Stimulated activated naive CD4-positive, alpha-beta T cell (primary cell): ENCODE measurements around the gene ZBTB32.
A peak's percentile ranks its signal among the peaks of the same experiment; 100 is the strongest.
"Not testable (repeated sequence)": the region's sequence is repeated elsewhere in the genome, so short reads cannot be mapped to it uniquely, and the experiment has no call there.

ENCODE experiments used
- DNase-seq, 6 experiments: peaks; one replicate each; lab custom pipeline; 2025; lab: John Stamatoyannopoulos, UW

Gene ZBTB32, protein sequence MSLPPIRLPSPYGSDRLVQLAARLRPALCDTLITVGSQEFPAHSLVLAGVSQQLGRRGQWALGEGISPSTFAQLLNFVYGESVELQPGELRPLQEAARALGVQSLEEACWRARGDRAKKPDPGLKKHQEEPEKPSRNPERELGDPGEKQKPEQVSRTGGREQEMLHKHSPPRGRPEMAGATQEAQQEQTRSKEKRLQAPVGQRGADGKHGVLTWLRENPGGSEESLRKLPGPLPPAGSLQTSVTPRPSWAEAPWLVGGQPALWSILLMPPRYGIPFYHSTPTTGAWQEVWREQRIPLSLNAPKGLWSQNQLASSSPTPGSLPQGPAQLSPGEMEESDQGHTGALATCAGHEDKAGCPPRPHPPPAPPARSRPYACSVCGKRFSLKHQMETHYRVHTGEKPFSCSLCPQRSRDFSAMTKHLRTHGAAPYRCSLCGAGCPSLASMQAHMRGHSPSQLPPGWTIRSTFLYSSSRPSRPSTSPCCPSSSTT

GRCh38 chr19:35704218-35704617 lies at the start of gene ZBTB32:
Gene ZBTB32, plus strand, starts transcription at chr19:35704558. Its CDS starts 10,069 bp downstream, at chr19:35714627.
- DNase-seq = no peak

- DNase-seq = not testable (repeated sequence)
These were observed 49.5 kb upstream of the ZBTB32 start for GRCh38 chr19:35654828-35655227.

GRCh38 chr19:35655600-35655999 lies 48.8 kb upstream of the ZBTB32 start:
- no peak for DNase-seq

- no peak for DNase-seq
These were observed 47.7 kb upstream of the ZBTB32 start for GRCh38 chr19:35656700-35657099.

- DNase-seq = no peak
These were observed 46.3 kb upstream of the ZBTB32 start for GRCh38 chr19:35657904-35658700.

- DNase-seq = no peak
These were observed 42.4 kb upstream of the ZBTB32 start for GRCh38 chr19:35661995-35662340.

GRCh38 chr19:35663981-35664380 lies 40.4 kb upstream of the ZBTB32 start:
- DNase-seq = no peak

DNA sequence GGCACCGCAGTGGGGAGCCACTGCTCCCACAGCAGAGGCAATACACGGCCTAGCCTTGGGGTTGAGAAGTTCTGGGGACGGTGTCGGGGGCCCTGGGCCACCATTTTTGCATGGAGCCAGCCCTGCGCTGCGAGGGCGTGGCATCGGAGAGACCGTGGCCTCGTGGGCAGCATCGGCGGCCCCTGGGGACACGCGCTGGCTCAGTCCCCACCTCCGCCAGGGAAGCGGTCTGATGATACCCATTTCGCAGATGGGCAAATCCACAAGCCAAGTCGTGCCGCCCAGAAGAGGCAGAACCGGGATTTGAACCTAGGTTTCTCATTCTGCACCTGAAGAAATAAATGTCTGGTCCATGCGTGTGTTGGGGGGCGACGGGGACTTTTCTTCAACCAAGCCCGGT lies 39.2 kb upstream of the ZBTB32 start:
- DNase-seq = no peak

- DNase-seq = no peak
These were observed 38.8 kb upstream of the ZBTB32 start for GRCh38 chr19:35665604-35666003.

DNA sequence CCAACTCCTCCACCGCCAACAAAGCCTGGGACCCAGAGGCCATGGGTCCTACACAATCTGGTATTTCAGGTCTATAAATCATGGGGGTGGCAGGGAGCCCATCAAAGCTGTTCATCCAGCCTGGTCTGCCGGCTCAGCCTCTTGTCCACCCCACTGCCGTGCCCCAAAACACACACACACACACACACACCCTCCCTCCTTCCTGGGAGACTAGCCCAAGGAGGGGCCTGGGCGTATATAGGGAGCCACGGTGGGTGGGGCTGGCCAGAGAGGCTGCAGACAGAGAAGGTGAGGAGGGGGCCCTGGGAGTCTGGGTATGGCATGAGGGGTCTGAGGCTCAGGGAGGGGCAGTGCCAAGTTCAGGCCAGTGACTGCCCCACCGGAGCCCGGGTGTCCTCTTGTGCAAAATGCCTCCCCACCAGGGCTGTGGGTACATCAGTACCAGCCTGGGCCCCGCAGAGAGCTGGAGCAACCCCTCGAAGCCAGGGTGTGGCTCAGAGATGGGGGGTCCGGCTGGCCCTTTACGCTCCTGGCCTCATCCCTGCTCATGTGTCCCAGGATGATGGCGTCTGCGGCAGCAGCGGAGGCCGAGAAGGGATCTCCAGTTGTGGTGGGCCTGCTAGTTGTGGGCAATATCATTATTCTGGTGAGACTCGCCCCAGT lies 38.0 kb upstream of the ZBTB32 start, which contains the start of gene UPK1A:
Gene UPK1A, plus strand, starts transcription at position 267 of the 663 bp plus-strand sequence. Its CDS starts 296 bp downstream, at position 563.
- no peak for DNase-seq

- no peak for DNase-seq
These were observed 34.8 kb upstream of the ZBTB32 start for GRCh38 chr19:35669566-35669965.

DNA sequence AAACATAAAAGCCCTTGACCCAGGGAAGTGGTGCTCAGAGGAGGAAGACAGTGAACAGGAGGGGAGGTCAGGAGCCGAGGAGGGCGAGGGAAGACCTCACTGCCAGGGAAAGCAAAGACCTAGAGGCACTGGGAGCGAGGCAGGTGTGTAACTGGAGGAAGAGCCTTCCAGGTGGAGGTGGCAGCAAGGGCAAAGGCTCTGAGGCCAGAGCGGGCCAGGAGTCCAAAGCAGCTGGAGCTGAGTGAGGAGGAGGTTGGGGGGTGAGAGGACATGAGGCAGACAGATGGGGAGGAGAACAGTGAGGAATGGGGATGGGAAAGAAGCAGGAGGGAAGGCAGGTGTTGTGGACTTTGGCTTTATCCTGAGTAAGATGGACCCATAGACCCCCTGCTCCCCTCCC lies 34.4 kb upstream of the ZBTB32 start:
- no peak for DNase-seq

- no peak for DNase-seq
These were observed 33.7 kb upstream of the ZBTB32 start for GRCh38 chr19:35670686-35671085.

DNA sequence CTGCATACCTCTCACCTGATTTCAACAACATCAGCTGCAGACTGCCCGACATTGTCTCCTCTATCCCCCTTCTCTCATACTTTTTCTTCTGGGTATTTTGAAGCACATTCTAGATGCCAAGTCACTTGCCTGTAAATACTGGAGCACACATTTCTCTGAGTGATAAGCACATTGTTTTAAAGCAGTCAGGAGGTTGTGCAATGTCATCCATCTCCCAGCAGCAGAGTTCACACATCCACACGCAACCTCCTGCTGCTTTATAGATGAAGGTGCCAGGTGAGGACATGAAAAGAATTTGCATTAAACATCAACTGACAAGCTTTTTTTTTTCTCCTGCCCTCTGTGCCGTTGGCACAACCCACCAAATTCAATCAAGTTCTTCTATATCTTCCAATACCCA lies 32.5 kb upstream of the ZBTB32 start:
- DNase-seq = no peak

GRCh38 chr19:35673121-35673804 lies 31.1 kb upstream of the ZBTB32 start:
- peak in 2 of 6 experiments; percentile 11 to 15 for DNase-seq

DNA sequence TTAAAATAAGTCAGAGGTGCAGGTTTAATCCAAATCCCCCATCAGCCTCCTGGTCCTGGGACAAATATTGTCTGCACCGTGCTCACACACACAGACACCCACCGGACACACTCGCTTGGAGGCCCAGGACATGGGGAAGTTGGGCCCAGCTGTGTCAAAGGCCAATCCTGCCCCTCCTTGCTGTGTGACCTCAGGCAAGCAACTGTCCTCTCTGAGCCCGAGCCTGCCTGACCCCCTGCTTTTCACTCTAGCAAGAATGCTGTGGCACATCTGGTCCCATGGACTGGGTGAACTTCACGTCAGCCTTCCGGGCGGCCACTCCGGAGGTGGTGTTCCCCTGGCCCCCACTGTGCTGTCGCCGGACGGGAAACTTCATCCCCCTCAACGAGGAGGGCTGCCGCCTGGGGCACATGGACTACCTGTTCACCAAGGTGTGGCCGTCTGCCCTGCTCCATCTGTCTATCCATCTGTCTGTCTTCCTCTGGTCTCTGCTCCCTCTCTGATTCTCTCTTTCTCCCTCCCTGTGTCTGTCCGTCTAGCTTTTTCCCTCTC lies 28.7 kb upstream of the ZBTB32 start:
- no peak for DNase-seq

- DNase-seq = no peak
These were observed 14.5 kb upstream of the ZBTB32 start for GRCh38 chr19:35689836-35690235.

DNA sequence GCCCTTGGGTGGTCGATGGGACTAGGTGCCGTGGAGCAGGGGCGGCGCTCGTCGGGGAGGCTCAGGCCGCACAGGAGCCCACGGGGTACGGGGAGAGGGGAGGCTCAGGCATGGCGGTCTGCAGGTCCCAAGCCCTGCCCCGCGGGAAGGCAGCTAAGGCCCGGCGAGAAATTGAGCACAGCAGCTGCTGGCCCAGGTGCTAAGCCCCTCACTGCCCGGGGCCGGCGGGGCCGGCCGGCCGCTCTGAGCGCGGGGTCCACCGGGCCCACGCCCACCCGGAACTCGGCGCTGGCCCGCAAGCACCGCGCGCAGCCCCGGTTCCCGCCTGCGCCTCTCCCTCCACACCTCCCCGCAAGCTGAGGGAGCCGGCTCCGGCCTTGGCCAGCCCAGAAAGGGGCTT lies 13.3 kb upstream of the ZBTB32 start:
- DNase-seq = not testable (repeated sequence)

DNA sequence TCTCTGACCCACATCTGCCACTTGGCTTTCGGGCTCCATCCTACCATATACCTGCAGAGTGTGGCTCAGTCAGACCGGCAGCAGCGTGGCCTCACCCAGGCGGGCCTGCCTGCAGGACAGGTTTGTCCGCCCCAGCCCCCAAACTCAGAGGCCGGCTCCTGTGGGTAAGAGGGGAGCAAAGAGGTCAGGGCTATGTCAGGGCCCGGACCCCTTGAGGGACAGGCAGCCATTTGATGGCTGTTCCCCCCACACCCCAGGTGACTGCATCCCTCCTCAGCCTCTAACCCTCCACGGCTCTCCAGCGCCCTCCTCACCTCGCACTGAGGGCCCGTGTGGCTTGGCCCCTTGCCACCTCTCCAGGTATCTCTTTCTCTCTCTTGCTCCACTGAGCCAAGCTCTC lies 12.3 kb upstream of the ZBTB32 start:
- DNase-seq = no peak

DNA sequence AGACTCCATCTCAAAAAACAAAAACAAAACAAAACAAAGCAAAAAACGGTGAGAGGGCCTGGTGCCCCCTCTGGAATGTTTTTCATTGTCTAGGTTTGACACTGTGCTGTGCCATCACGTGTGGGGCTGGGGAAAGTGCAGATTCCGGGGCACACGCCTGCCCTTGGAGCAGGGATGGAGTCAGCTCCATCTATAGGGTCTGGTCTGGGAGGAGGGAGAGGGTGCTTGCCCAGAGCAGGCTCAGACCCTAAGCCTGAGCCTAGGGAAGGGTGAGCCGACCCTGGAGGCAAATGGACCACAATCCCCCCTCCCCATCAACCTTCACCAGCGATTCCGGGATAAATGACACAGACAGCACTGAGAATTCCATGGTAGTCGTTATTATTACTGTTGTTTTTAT lies 10.9 kb upstream of the ZBTB32 start:
- no peak for DNase-seq

GRCh38 chr19:35693835-35694599 lies 10.3 kb upstream of the ZBTB32 start:
- peak; percentile 70 to 90 (median 84) for DNase-seq
